Epithelial cell of esophagus (primary cell): ENCODE results near the gene ATXN1.

ENCODE experiments used
- DNase-seq: peaks from one replicate; pipeline ENCODE4 v3.0.0; 2010; ENCODE audit warnings: low read depth
- H3K4me3 ChIP-seq: 2 replicates; pipeline ENCODE4 v1.5.1; 2011; ENCODE audit warnings: mild to moderate bottlenecking, low read length, control low read depth
- CTCF ChIP-seq: IDR thresholded peaks from 2 replicates; pipeline ENCODE4 v1.5.1; 2011; ENCODE audit warnings: low read depth, mild to moderate bottlenecking, low read length, control low read depth, inconsistent platforms; ENCODE audit not compliant: insufficient read depth; ENCODE audit errors: missing control alignments

The ATXN1 gene

DNA sequence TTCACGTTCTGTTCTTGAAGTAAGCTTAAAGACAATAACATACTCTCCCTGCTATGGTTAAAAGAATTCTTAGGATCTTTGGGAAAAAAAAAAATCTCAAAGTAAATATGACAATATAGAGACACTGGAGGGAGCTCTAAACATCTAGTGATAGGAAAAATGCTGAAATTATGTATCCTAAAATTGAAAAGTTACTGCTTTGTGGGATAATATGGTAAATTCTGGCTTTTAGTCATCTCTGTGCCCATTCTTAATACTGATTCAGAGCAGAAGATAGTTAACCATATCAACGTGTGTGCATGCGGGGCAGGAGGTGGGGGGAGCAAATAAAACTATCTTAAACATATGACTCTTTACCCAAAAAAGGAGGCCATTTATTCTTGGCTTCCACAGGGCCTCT, 357.4 kb downstream of the ATXN1 start:
- no peak overlapping the region for H3K4me3 ChIP-seq
- DNase-seq, result no peak
- TF ChIP-seq CTCF, result no peak

GRCh38 chr6:16402581-16402900, 358.7 kb downstream of the ATXN1 start:
- TF ChIP-seq CTCF, result no peak
- H3K4me3 ChIP-seq, result no peak overlapping the region
- DNase-seq, result no peak

DNA sequence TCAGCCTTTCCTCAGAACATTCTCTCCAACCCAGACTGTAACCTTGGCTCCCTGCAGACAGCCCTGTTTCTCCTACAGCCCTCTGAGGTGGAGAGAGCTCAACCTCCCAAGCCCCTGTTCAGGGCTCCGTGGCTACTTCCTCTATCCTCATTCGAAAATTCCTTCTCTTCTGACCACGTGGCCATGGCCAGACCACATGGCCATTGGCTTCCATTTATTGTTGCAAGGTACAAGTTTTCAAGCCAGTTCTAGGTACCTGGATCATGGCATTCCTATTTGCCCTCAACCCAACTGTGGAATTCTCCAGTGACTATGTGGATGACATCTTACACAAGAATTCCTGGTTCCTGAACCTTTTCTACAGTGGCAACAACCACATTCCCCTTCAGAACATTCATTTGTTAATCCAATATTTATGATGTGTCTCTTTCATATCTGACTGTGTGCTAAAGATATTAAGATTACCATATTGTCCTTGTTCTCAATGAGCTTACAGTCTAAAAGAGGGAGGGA, 361.0 kb downstream of the ATXN1 start:
- H3K4me3 ChIP-seq, result no peak overlapping the region
- DNase-seq, result no peak
- no peak for TF ChIP-seq CTCF

GRCh38 chr6:16399695-16400094, 361.6 kb downstream of the ATXN1 start:
- H3K4me3 ChIP-seq, result no peak overlapping the region
- no peak for TF ChIP-seq CTCF

DNA sequence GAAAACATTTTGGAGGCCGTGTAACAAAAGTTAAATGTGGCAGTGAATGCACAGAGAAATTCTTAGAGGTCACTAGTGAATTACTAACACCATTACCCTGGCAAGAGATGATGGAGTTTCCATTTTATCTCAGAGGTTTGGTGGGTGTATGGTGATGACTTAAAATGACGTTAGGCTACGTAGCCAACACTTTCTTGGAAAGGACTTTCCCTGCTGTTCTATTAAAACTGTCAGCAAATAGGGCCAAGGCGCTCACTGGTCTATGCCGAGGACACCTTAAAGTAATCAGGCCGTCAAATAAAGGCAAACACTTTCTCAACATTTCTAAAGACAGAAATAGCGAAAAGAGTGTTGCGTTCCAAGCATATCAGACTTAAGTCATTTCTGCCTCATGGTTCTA, 362.1 kb downstream of the ATXN1 start:
- no peak for TF ChIP-seq CTCF
- DNase-seq, result no peak
- no peak overlapping the region for H3K4me3 ChIP-seq

More at GRCh38 chr6:16399695-16400094, 361.6 kb downstream of the ATXN1 start:
- DNase-seq, result no peak

- TF ChIP-seq CTCF, result no peak
- no peak for DNase-seq
- H3K4me3 ChIP-seq, result no peak overlapping the region
Measured at GRCh38 chr6:16398587-16398986, 362.7 kb downstream of the ATXN1 start.

- no peak overlapping the region for H3K4me3 ChIP-seq
- TF ChIP-seq CTCF, result no peak
- DNase-seq, result no peak
Measured at GRCh38 chr6:16397623-16398022, 363.6 kb downstream of the ATXN1 start.
